NCI-H1694 treated with DMSO at 0.1 percent for 48 hours (cell line): Measurements from ENCODE around the gene ERO1B.
"Not testable (repeated sequence)": the region's sequence is repeated elsewhere in the genome, so short reads cannot be mapped to it uniquely, and the experiment has no call there.

Experiments
- DNase-seq: peaks from one replicate; lab custom pipeline; 2025; lab: John Stamatoyannopoulos, UW

Gene ERO1B

DNA sequence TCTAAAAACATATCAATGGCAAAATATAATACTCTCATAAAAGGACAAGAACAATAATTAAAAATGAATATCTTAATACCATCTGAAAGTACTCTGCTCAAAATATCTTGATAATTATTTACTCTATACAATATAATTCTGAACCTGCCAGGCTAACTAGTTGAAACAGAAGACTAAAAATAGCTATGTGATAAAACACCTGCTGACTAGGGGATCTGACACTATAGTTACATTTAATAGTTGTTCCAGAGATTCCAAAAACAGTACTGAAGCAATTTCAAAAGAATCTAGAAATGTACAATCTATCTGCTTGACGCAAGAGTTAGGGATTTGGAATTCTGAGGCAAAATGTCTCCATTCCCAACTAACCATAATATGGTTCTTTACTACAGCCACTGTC, 30.2 kb downstream of the ERO1B start:
- DNase-seq = no peak

DNA sequence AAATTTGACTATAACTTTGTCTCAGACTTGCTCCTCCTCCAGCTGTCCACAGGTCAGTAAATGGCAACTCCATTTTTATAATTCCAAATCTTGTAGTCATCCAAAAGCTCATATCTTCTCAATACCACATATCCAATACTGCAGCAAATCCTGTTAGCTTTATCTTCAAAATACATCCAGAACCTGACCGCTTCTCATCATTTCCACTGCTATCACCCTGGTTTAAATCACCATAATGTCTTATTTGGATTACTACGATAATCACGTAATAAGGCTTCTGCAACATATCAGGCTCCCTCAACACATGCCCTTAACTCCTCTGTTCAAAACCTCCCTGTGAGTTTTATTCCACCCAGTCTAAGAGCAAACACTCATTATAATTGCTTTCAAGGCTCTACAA, 34.5 kb downstream of the ERO1B start:
- no peak for DNase-seq

DNA sequence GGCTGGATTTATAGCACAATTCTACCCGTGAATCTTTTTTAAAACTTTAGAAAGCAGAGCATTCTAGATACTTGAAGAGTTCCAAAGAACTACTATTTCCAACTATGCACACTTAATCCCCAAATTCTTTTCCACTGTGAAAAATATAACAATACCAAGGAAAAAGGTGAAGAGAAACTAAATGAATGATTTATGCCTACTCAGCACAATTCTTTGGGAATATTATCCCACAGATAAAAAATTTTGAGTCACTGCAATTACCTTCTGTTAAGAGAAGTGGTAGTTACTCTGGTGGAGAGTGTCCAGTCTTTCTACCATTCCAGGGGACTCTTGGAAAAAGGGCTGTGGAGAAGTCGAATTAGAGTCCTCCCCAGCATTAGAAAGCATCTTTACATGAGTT, 39.2 kb downstream of the ERO1B start:
- no peak for DNase-seq

DNA sequence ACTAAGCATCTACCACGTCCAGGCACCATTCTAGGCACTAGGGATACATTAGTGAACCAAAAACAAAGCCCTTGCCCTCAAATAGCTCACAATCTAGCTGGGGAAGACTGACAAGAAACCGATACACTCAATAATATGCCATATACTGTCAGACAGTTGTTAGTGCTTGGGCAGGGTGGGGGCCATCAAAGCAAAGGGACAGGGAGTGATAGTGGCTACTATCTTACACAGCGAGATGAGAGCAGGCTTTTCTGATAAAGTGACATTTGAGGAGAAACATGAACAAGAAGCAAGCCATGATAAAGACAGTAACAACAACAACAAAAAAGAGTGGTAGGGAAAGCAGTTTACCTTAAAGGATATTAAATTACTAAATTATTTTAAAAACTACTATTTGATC, 41.1 kb downstream of the ERO1B start:
- DNase-seq = no peak

DNA sequence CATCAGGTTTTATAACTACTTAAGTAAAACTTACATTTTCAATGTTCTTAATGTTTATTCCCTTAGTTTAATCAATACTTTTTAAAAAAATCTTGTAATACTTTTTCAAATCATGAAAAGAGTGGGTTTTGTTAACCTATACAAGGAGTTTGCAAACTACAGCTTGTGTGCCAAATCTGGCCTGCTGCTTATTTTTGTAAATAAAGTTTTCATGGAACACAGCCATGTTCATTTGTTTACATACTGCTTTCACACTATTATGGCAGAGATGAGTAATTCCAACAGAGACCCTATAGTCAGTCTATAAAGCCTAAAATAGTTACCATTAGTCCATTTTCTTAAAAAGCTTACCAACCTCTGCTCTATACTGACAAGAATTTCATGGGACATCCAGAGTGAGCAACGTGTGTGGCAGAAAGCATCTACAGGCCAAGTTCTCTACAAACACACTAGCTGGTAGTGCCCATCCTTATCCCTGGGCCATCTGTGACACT, 42.6 kb downstream of the ERO1B start:
- DNase-seq = no peak

DNA sequence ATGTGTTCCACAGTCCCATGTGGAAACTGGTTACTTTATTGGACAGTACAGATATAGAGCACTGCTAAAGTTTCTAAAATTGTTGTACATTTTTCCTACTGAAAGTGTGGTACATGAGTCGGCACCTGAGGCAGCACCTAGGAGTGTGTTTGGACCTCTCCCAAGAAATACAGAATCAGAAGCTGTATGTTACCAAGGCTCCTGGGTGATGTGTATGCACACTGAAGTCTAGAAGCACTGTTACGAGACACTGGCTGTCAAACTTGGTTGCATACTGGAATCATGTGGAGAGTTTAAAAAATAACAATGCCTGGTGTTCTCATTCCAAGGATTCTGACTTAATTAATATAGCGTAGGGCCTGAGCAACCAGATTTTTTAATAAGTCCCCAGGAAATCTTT, 46.6 kb downstream of the ERO1B start:
- no peak for DNase-seq

DNA sequence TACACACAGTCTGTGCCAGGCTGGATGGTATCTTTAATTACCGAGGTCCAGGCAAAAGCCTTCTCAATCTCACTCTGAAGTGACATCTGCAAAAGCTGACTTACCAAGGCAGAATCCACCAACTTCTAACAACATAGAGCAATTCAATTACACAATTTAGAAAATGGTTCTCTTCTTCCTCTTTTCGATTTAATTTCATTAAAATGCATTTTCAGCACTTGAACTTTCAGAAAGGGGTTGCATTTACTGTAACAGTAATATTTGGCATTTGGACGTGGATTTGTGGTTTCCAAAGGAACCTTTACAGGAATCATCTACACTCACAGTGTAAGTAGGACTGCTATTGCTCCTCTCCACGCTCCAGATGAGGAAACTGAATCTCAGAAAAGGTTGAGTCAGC, 53.3 kb downstream of the ERO1B start:
- DNase-seq = no peak

DNA sequence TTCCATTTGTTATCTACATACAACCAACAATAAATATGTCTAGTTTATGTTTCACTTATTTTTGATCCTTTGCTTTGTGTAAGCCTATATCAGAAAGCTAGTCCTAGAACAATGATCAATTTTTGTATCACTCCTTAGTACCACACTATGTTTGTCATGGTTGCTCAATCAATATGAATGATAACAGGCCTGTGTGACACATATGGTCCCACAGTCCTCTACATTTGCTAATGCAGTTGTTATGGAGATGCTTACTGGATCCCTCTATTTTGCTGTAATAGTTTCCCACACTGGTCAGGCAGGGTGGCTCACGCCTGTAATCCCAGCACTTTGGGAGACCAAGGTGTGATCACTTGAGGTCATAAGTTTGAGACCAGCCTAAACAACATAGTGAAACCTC, 59.1 kb downstream of the ERO1B start:
- DNase-seq = no peak

DNA sequence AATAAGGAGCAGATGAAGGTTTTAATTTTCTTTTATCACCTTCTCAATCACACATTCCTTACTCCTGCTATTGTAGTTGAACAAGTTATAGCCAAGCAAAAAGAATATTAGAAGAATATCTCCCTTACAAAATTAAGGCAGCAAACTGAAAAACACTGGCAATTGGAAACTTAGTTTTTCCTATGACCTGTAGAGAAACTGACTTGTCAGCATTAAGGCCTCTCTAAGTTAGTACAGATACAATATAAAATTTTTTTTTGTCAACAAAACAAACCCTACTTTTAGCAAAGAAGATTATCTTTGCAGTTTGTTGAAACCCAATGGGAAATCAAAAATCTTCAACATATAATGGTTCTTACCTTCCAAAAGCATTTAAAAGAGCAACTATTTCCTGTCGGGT, 61.3 kb downstream of the ERO1B start:
- DNase-seq = no peak

DNA sequence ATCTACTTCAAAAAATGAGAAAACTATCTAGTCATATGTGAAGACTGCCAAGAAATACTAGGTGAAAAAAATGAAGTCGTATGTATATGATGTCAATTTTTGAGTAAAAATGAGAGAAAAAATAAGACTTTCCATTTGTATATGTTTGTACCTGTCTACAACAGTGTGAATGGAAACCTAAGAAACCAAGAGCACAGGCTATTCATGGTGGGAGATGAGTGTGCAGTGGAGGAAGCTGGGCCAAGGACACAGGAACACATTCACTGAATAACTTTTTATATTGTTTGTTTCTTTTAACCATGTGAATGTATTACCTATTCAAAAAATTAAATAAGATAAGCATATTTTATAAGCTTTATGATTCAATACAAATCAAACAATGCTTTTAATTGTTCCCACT, 67.0 kb downstream of the ERO1B start:
- DNase-seq = no peak

DNA sequence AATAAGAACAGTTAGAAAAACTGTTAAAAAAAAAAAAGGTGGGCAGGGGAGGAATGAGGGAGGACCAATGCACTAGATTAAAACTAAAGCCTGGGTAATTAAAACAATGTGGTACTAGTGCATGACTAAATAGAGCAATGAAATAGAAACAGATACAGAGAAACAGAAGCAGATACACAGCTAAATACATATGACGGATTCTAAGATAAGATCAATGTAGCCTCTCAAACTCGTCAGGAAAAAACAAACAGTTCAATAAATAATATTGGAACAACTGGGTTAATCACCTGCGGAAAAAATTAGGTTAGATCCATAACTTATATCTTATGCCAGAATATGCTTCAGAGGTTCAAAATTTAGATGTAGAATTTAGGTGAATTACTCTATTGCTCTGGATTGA, 68.2 kb downstream of the ERO1B start:
- no peak for DNase-seq

DNA sequence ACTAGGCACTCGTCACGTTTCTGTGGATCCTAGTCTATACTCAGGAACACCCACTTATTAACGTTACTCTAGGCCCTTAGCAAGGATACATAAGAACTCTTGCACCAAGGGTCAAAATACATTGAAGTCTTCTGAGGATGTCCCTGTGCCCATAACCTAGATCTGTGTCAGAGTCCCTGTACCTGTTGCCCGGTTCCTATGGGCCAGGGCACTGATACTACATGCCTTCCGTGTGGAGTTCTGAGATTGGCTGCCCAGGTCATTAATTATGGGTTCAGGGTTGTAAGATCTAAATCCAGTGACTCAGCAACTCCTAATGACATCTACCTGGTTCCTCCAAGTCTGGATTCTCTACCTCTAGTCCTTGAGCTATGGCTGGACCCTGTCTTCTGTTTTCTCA, 69.9 kb downstream of the ERO1B start:
- DNase-seq = no peak

DNA sequence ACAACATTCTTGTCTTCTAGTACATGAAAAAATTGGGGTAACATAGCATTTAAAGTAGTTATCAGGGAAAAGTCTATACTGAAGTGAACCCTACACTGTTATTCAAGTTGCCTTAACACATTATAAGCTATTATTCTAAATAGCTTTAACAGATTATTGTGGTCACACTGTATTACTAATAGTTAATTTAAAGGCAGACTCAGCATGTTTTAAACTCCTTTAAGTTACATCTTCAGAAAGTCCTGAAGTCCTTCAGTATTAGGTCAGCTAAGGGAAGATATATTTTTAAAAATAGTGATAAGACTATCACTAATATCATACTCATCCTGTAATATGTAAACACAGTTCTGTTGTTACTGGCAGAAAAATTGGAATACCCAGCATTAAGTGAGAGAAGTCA, 72.0 kb downstream of the ERO1B start:
- no peak for DNase-seq

DNA sequence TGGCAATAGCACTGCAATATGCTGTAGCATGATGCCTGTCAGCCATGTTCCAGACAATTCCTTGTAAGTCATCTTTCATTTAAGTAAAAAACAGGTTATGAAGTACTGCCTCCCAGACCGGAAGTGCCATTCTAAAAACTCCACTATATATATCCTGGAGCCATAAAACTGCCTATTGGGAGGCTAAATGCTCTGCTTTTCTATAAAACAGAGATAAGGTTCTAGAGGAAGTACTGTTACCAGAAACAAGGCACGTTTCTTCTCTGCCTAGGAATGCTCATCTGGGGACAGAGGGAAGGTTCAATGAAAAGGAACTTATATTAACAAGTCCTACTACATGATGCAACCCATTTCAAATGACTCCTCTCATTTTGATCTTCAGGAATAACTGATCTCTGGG, 72.6 kb downstream of the ERO1B start:
- DNase-seq = no peak

DNA sequence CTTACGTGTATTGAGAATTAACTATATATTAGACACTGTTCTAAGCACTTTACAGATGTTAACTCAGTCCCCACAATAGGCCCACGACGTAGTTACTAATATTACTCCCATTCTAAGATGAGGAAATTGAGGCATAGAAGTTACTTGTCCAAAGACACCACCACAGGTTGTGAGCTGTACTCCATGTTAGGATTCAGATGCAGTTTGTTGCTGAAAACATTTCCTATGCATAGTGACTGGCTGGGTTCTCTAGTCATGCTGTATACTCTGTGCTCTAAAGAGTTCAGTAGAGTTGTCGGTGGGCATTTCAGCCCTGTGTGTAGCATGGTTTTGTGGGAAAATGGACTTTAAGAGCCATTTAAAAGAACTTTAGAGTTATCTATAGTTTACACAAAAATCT, 74.2 kb downstream of the ERO1B start:
- no peak for DNase-seq

DNA sequence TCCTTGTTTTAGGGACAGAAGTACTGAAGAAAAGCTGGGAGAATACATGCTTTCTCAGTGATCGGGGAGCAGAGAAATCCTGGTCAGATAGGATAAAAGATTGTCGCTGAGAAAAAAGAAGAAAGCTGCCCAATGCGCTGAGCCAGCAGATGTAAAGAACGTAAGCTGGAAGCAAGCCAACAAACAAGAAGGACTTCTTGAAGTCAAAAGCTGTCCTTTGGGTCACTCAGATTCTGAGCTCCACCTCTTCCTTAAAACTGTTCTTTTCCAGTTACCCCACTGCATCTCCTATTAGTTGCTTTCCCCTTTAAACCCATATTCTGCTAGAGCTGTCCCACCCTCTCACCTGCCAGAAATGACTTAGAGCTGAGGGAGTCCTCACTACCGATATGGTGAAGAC, 74.6 kb downstream of the ERO1B start:
- no peak for DNase-seq

DNA sequence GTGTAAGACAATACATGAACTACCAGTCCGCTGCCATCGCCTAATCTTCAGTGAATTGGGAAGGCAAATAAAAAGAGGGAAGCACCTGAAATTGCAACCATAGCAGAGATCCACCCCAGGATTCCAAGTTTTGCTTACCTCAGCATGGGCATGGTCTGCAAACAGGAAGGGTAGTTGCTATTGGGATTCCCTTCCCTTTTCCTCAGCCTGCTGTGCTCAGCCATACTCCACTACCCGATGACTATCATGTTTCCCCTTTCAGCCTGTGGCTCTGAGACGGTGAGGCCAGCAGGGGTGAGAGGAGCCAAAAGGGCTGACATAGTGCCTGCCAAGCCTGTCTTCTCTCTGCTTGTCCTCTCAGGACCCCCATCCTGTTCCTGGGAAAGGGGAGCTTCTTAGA, 75.2 kb downstream of the ERO1B start:
- no peak for DNase-seq

DNA sequence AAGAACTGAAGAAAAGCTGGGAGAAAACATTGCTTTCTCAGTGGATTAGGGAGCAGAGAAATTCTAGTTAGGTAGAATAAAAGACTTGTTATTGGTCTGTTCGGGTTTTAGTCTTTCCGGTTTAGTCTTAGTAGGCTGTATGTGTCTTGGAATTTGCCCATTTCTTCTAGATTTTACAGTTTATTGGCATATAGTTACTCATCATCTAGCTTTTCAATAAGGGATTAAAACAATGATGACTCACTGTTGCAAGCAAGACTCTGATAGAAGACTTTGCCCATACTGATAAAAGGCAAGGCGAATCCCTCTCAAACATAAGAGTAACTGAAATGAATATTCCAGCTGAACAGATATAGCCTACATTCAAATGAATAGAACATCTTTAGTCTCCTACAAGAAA, 77.1 kb downstream of the ERO1B start:
- no peak for DNase-seq

DNA sequence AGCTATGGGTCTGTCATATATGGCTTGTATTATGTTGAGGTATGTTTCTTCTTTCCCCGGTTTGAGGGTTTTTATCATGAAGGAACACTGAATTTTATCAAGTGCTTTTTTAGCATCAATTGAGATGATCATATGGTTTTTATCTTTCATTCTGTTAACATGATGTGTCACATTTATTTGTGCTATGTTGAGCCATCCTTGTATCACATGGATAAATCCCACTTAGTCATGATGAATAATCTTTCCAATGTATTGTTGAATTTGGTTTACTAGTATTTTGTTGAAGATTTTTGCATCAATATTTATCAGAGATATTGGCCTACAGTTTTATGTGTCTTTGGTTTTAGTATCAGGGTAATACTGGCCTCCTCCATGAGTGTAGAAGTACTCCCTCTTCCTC, 77.7 kb downstream of the ERO1B start:
- no peak for DNase-seq

DNA sequence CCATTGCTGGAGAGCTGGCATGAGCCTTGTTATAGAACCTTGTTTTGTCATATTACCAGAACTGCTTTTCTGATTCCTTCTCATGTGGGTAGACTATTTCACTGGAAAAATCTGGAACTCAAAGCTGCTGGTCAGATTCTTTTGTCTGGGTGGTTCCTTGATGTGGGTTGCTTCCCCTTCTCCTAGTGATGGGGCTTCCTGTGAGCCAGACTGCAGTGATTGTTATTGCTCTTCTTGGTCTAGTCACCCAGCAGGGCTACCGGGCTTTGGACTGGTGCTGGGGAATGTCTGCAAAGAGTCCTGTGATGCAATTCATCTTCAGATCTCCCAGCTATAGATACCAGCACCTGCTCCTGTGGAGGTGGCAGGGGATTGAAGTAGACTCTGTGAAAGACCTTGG, 80.0 kb downstream of the ERO1B start:
- DNase-seq = no peak

DNA sequence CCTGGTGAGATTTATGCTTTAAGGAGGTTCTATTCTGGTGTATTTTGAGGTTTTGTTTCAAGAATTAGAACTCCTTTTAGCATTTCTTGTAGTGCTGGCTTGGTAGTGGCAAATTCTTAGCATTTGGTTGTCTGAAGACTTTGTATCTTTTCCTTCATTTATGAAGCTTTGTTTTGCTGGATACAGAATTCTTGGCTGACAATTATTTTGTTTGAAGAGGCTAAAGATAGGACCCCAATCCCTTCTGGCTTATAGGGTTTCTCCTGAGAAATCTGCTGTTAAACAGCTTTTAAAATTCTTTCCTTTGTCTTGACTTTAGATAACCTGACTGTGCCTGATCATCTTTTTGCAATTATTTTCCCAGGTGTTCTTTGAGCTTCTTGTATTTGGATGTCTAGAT, 80.8 kb downstream of the ERO1B start:
- DNase-seq = no peak

DNA sequence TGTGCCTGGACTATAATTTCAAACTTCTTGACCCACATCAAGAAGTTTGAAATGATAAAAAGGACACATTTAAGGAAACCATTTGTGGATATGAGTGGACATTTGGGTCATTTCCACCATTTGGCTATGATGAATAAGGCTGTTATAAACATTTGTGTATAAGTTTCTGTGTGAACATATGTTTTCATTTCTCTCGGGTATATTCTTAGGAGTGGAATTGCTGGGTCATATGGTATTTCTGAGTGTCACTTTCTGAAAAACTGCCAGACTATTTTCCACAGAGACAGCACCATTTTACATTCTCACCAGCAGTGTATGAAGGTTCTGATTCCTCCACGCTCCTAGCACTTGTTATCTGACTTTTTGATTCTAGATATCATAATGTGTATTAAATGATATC, 88.6 kb downstream of the ERO1B start:
- DNase-seq = no peak

DNA sequence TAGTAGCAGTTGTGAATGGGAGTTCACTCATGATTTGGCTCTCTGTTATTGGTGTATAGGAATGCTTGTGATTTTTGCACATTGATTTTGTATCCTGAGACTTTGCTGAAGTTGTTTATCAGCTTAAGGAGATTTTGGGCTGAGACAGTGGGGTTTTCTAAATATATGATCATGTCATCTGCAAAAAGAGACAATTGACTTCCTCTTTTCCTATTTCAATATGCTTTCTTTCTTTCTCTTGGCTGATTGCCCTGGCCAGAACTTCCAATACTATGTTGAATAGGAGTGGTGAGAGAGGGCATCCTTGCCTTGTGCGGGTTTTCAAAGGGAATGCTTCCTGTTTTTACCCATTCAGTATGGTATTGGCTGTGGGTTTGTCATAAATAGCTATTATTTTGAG, 93.7 kb downstream of the ERO1B start:
- not testable (repeated sequence) for DNase-seq

DNA sequence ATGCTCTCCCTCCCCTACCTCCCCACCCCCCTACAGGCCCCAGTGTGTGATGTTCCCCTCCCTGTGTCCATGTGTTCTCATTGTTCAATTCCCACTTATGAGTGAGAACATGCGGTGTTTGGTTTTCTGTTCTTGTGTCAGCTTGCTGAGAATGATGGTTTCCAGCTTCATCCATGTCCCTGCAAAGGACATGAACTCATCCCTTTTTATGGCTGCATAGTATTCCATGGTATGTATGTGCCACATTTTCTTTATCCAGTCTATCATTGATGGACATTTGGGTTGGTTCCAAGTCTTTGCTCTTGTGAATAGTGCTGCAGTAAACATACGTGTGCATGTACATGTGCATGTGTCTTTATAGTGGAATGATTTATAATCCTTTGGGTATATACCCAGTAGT, 95.3 kb downstream of the ERO1B start:
- DNase-seq = not testable (repeated sequence)

DNA sequence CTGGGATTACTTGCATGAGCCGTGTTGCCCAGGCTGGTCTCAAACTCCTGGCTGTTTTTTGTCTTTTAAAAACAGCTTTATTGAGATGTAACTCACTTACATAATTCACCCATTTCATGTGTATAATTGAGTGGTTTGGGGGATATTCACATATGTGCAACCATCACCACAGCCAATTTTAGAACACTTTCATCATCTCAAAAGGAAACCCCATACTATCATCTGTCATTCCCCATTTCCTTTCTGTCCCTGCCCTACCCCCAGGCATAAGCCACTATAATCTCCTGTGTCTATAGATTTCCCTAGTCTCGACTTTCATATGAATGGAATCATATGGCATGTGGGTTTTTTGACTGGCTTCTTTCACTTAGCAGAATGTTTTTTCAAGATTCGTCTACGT, 96.1 kb downstream of the ERO1B start:
- DNase-seq = no peak
